GM19043 (cell line): Measurements from ENCODE around the gene FBXO15.

Source experiments
- ATAC-seq: cut with Tn5 transposase; IDR thresholded peaks from one replicate; pipeline ENCODE4 v1.9.1; 2021; ENCODE audit warnings: low read depth; ENCODE audit not compliant: unreplicated experiment

Gene FBXO15, protein sequence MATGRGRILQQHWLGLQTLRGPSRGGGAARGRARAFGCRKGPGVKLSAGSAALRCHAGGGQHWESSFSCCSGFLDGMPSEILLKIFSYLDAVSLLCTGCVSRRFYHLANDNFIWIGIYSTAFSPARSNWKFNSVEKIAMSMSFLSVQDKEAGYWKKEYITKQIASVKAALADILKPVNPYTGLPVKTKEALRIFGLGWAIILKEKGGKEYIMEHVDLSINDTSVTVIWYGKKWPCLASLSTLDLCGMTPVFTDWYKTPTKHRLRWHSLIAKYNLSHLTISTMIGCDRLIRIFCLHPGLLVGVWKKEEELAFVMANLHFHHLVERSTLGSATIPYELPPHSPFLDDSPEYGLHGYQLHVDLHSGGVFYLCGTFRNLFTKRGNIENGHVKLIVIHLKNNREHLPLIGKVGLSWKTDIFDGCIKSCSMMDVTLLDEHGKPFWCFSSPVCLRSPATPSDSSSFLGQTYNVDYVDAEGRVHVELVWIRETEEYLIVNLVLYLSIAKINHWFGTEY

DNA sequence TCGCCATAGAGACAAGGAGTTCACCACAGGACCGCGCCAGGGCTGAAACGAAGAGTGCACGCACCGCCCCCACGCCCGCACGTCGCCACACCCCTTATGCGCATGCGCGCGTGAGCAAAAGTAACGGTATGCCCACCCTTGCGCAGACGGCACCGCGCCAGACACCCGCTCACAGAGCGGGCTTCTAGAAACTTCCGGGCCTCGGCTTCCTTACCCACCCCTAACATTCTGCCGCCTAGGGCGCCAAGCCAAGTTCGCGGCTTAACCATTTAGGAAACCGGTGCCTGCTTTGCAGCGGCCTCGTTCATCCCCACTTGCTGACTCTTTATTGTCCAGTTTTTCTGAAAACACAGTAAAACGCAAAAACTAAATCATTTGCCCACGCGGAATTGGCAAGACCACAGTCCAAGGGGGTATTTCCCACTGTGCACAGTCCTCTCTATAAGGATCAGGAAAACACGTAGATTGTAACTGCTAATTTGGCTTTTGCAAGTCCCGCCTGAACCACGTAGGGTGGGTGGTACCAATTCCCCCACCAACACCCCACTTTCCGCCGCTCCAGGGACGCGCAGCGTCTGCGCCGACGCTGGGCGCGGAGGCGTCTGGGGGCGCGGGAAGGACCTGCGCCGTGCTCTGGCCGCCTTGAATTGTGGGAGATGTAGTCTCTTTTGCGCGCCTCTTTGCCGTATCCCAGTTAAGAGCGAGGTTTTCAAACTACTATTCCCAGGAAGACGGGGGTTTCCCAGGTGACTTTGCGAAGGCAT is at the start of gene FBXO15, which contains the start of gene TIMM21:
FBXO15 (minus strand) TSS at position 56 of the 764 bp plus-strand sequence; CDS start at position 7, 49 bp downstream.
TIMM21 (plus strand) TSS at position 745 of the 764 bp plus-strand sequence. CDS start 286 bp downstream, outside the sequence.
- ATAC-seq = peak; percentile 87

DNA sequence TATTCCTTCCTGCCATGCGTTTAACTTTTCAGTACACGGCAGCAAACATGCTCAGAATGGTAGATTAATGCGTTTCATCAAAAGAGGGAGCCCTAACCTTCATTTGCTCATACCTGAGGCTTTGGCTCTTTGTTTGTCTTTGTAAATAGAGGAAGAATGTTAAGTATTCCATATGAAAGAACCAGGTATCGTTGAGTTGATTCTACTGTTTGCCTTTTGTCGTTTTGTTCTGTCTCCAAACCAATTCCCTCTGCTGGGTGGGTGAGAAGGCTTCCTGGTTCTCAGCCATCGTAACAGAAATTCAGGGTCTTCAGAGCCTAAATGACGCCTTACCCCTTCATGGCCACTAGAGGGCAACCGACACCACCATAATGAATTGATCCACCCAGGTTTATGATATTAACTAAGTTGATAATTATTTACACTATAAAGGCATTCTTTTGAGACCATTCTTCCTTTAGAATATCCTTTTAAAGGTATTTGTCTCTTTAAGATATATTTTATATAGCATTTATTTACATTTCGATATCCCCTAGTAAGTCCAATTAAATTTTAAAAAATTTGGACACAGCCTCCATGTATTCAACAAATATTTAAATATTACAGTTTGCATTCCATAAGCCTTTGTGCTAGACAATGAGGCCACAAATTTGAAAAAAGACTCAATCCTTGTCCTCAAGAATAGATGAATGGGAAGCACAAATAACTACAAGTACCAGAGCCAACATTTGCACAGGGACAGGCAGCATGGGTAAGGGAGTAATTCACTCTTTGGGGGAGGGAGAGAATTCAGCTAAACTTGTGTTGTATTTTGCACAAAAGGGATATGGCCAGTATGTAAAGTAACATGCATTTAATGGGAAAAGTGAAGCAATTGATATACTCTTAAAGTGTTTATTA is 48.8 kb upstream of the FBXO15 start:
- ATAC-seq = peak; percentile 94

DNA sequence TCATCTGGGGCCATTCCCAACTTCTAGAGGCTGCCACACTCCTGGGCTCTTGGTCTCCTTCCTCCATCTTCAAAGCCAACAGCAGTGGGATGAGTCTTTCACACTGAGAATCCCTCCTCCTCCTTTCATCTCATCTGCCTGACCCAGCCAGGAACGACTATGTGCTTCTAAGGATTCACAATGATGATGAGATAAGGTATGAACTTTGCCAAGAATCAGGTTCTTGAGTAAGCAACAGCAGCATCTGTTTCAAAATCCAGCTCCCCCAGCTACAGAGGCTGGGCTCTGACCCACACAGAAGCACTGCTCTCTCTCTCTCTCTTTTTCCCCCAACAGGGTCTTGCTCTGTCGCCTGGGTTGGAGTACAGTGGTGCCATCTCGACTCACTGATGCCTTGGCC is 47.1 kb upstream of the FBXO15 start:
- no peak for ATAC-seq

DNA sequence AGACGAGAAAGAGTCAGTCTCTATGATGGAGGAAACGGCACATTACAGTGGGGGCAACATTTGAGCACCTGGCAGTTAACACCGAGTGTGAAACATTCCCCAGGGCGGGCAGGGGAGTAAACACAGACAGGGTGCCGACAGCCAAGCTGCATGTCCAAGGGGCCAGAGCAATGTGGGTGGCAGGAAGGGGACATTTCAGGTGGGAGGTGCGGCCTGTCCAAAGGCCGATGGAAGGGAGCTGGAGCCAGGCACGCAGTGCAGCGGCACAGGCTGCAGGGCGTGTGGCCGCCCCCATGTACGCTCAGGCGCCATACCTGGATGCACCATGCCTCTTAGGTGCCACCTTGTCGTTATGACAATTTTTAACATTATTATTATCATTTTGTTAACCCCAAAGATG is 43.9 kb upstream of the FBXO15 start:
- no peak for ATAC-seq

DNA sequence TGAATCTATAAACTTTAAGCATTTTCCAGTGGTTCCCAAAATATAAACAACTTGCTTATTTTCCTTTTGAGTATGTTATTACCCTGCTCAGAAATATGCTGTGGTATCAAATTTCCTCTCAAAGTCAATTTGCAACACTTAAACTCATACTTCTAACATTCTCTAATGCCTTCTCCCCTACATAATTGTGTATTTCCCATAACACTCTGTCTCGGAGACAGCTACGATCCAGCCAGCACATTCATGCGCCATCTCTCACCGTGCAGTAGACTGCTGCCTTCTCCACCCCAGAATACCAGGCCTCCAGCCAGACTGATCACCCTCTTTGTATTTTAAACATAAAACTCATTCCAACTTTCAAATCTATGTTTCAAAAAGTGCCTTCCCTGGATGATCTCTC is 42.5 kb upstream of the FBXO15 start:
- ATAC-seq = no peak

DNA sequence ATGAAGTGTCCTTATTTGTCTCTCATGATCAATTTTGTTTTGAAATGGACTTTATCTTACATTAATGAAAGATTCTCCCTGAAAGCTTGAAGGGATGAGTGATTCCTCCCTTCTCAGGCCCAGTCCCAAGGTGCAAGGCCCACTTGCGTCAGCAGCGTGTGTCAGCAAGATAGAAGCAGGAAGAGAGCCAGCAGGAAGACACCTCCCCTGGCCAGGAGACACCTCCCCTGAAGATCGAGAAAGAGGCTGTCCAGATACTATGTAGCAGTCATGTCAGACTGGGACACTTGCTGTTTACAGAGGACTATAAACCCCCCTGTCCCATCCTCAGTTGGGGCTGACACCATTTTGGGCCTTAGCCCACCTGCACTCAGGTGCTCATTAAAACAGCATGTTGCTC is 39.0 kb upstream of the FBXO15 start:
- ATAC-seq = no peak

DNA sequence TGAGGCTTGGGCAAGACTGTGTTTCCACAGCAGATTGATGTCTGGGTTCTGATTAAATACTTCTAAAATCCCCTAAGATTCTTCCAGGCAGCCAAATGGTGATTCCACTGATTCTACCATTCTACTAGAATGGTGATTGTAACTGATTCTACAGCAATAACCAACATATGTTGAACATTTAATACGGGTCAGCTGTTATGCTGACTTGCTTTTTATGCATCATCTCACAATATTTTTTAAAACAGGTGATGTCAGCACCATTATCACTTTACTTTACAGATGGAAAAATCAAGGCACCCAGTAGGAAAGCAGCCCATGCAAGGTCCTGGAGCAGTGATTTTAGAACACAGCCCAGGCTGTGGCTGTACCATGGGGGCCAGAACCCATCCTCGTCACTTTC is 38.2 kb upstream of the FBXO15 start:
- ATAC-seq = no peak

DNA sequence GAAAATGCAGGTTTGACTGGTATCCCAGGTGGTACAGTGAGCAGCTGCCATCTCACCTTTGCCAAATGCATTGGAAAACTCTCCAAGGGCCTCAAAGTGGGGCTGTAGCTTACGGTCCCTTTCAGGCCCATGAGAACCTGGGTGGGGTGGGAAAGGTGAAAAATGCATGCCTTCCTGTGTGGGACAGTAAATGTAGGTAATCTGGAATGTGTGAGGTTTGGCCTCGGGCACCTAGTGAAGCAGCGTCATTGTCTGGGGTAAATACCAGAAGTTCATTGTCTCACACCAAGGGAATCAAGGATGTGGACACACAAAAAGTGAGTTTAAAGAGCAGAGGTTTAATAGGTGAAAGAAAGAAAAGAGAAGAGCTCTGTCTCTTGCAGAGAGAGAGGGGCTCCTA is 37.2 kb upstream of the FBXO15 start:
- no peak for ATAC-seq

DNA sequence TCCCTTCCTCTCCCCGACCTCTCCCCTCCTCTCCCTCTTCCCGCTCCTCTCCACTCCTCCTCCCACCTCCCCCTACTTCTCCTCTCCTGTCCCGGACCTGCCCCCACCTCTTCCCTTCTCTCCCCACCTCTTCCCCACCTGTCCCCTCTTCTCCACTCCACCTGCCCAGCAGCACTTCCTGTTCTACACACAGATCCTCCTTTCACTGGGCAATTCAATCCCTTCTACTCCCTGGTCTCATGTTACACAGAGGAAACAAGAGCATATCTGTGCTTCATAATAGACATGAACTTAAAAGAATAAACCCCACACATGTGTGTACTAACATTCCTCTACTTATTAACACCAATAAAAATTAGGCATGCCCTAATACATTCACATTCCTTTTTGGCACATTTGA is 35.5 kb upstream of the FBXO15 start:
- no peak for ATAC-seq

DNA sequence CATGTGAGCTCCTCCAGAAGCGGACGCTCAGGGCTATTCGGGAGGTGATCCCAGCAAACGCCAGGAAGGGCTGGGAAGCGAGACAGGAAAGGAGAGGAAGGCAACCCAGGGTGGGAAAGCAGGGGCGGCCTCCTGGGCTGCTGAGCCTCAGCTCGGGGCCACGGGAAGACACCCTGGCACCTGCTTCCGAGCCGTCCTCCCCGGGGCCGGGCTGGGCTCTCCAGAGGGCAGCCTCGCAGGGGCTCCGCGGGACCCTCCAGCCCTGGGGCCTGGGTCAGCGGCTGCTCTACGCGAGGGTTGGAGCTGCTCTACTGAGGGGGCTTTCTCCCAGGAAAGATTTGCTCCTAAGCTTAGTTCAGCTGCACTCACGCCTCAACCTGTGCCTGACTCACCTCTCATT is 34.7 kb upstream of the FBXO15 start:
- no peak for ATAC-seq

DNA sequence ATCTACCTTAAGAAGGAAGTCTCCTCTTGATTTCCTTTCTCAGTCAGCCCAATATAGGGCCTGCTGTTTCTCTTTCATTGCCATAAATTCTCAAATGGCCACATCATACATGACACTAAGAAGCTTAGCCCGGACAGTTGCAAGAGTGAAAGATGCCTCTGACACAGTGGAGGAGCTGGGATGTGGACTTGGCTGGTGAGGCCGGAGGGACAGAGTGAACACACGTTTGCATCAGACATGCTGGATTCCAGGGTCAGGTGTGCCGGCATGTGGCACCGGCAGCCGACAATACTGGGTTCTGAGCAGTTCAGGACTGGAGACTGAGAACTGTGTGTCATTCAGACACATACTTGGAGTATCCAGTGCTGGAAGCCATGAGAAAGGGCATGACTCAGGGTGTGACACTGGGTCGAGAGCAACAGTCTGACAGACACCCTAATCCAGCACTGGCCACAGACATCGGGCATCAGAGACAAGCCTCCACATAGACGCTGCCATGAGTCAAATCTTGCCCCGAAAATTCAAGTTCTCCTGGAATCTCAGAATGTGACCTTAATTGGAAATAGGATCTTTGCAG is 32.1 kb upstream of the FBXO15 start:
- ATAC-seq = no peak

DNA sequence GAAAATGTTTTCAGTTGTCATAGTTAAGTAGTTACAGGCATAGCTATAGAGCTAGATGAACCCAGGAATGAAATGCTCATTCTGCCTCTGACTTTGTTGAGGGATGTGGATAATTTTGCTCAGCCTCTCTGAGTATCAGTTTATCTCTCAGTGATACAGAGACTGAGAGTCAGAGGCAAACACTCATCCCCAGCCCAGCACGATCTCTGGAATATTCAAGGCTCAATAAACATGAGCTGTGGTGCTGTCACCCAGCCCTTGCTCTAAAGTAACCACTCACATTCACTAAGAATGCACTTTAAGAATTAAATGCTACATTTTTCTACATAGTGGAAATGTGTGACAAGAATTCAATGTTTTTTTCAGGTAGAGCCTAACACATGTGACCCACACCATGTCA is 31.2 kb upstream of the FBXO15 start:
- ATAC-seq = no peak

DNA sequence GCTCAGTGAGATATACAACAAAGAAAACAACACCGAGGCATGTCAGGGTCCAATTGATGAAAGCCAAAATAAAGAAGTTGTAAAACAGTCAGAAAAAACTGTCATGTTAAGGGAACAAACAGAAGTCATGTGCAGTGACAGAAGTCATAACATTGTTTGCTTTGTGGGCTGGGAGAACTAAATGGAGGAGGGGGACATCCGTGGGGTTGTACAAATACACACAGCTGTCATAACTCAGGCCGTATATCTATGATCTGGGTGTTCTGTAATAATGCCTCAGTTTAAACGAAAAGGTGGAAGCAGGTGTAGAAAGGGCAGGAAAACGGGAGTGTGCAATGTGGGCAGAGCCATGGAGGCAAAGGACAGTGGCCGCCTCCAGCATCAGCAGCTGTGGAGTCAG is 28.0 kb upstream of the FBXO15 start:
- no peak for ATAC-seq

DNA sequence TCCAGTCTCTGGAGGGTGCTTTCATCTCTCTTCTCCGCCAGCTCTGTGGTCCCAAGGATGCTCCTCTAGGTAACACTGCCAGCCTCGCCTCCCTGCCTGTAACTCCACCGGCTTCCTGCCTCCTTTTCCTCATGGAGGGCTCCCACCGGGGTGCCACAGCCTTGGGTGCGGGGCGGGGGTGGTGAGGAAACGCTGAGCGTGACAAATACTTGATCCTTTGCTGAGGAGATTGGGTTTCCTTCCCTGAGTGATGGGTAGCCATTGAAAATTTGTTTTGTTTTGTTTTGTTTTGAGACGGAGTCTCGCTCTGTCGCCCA is 25.8 kb upstream of the FBXO15 start:
- ATAC-seq = no peak

DNA sequence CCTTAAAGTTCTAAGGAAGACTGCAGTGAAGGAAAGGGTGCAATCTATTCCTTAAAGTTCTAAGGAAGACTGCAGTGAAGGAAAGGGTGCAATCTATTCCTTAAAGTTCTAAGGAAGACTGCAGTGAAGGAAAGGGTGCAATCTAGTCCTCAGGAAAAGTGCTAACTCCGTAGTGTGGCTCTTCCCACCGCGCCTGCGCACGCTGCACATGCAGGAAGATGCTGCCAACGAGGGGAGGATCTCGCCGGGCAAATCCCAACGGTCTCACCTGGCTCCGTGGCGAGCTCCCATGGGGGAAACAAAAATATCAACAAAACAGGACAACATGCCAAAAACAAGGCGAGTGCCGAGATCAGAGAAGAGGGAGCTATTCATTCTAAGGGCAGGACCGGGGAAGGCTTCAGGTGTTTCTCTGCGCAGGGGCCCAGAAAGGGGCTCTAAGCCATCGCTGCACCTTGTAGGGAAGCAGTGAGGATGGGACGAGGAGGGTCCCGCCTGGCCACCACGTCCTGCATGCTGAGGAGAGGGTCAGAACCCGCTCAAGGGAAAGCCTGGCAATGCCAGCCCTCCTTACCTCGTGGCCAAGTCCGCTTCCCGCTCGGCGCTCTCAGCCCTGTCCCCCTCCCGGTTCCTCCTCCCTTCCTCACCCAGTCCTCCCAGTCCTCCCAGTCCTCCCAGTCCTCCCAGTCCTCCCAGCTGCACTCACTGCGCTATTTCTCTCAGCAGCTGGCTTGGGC is 25.2 kb upstream of the FBXO15 start:
- no peak for ATAC-seq

DNA sequence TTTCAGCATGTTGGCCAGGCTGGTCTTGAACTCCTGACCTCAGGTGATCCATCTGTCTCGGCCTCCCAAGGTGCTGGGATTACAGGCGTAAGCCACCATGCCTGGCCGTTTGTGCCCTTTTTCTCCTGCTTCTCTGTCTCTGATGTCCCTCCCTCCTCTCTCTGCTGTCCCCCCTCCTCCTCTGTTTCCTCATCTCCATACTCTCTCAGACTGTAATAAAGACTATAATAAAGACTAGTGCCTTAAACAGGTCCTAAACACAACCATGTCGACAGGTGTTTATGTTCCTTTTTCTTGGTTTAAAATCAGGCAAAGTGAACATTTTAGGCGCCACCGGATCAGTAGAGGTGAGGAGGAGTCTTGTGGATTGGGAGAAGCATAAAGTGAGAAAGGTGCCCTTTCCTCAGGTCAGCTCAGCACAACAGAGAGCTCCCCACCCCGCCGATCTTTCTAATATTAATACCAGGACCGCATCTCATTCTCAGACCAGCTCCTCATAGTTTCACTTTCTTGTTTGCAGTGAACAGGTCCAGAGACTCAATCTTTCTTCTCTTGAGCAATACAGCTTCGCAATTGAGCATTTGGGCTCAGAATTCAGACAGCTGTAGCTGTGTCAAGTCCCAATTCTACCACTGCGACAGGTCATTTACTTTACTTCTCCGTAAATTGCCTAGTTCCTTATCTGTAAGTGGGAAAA is 24.4 kb upstream of the FBXO15 start:
- peak; percentile 88 for ATAC-seq

DNA sequence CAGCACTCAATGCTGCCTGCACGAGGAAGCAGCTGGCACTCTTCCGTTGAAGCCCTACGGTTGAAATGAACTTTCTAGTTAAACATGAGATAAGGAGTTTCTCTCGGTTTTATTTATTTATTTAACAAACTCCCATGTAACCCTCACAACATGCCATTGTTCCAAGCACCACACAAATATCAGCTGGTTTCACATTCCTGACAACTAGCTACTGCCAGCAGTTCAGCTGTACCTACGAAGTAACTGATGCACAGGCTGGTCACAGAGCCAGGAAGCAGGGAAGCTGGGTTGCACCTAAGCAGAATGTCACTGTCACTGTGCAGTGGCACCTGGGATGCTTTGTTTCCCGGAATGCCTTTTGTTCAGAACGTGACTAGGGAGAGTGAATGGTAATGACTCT is 18.8 kb upstream of the FBXO15 start:
- ATAC-seq = no peak

DNA sequence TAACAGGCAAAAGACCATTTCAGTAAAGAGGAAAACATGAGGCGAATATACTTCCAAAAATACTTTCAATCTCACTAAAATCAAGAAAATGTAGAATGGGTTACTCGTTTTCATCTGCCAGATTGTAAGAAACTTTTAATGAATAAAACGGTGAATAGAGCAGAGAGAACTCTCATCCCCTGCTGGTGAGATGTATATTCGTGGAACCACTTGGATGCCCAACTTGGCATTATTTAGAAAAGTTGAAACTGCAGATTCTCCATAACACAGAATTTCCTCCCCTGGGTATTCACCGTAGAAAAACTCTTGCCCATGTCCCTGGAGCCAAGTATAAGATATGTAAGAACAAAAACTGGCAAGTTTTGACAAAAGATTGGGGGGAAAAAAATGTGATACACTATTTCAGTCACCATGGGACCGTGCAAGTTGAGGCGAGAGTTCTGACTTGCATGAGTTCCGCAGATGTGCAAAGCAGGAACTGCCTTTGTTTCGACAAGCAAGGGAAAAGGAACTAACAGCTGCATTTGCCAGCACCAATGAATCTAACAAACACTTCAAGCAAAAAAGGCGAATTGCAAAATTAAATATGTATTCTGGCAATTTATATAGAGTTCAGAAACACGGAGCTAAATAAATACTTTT is 15.5 kb upstream of the FBXO15 start:
- peak; percentile 72 for ATAC-seq

DNA sequence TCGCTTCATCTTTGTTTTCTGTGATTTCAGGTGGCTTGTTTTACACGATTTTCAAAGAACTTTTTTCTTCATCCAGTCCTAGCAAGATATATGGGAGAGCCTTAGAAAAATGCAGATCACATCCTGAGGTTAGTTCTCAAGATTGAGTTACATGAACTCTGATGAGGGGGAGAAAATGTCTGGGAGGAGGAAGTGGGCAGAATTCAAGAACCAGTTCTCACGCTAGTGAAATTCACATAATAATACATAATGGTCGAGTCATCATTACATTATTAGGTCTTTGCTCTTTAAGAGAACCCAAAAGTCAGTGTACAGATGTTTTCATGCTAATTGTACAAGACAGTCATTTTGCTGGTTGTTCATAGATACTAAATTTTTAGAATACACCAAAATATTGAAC is 7.6 kb upstream of the FBXO15 start:
- ATAC-seq = no peak
